Measurements from ENCODE around the gene EMP1.
A peak's percentile ranks its signal among the peaks of the same experiment; 100 is the strongest.

Gene EMP1

DNA sequence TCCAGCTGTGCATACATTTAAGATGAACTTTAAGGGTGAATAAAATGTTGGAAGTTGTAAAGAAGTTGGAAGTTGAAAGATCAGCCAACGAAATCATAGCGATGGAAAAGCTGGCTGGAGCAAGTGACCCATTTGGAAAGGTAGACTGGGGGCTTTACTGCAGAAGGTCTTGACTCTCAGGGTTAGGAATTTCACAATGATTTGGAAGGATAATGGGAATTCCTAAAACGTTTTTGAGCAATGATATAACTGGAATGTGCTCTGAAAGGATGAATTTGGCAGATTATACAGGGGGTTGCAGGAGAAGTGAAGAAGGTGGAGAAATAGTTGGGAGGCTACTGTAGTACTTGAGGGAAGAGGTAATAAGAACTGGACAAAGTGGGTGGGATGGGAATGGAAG, 27.4 kb downstream of the EMP1 start:
- no peak for DNase-seq

DNA sequence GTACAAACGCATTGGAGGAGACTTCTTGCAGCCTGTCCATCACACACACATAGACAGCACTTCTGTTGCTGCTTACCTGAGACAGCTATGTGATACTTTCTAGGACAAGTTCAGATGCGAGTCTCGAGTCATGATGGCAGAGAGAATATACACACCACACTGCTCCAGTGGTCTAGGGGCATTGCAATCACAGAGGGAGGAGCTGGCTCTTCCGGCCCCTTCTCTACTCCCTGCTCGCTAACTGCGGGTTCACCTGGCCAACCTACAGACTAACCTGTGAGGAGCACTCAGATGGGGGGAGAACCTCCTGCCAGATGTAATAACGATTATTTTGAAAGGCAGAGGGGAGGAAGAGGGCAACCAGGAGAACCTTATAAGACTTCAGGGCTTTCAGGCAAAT, 30.7 kb downstream of the EMP1 start:
- DNase-seq: no peak

DNA sequence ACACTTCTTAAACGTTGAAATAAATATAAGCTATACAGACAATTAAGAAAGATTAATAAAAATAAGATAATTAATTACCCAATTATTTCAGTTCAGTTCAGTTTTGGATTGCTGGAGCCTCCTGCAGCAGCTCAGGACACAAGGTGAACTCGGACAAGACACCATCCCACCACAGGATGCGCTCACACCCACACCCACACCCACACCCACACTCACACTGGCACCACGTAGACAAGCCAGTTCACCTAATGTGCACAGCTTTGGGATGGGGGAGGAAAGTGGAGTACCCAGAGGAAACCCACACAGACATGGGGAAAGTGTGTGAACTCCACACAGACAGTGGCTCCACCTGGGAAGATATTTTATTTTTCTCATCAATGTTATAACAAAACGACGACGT, 32.1 kb downstream of the EMP1 start:
- DNase-seq: no peak

DNA sequence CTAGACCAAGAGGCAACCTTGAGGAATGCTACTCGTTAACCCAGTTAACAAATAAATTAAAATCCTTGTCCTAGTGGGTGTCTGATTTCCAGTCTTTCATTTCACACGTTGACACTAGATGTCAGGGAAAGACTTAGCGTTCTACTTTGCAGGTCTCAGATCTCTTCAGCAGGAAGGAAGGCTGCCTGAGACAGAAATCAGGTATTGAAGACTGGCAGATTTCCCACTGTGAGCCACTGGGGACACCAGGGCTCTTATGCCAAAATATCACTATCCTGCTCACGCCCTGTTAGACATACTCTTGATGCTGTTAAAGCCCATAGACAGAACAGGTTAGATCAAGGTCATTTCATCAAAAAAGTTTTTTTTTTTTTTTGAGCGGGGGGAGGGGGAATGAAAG, 33.0 kb downstream of the EMP1 start:
- DNase-seq: no peak

- DNase-seq: no peak
Observed at GRCh38 chr12:13230500-13230899, 34.0 kb downstream of the EMP1 start.

- peak in 1 of 5 experiments; percentile 29 for DNase-seq
Observed at GRCh38 chr12:13233830-13234641, 37.5 kb downstream of the EMP1 start.

DNA sequence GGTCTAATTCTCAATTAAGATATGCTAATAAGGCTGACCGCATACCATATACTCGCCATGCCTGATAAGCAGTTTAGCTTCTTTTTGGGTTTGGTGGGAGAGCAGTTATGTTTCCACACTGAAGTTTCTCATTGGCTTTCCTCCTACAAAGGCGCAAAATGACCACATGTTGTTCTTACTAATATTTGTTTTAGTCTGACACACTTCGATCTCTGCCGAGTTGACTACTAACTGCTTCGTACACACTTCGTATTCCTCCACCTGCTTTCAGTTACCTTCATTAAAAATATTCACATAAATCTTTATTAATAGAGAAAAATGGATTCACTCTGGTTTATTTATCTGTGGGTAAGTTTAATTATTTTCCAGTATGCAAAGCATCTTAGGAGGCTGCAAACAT, 41.7 kb downstream of the EMP1 start:
- no peak for DNase-seq

DNA sequence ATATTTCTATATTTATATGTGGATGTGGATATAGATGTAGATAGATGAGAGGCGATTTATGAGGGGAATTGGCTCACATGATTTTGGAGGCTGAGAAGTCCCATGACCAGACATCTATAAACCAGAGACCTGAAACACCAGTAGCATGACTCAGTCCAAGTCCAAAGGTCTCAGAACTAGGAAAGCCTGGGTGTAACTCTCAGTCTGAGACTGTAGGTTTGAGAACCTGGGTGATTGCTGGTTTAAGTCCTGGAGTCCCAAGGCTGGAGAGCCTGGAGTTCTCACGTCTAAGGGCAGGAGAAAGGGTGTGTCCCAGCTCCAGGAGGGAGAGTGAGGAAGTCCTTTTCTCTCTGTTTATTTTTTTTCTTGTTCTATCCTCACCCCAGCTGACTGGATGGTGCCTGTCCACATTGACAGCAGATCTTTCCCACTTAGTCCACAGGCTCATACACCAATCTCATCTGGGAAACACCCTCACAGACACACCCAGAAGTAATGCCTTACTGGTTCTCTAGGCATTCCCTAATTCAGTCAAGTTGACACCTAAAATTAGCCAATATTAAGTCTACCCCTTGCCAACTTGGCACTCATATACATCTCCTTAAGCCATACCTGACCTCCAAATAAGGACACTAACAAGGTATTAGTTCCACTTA, 45.4 kb downstream of the EMP1 start:
- no peak for DNase-seq

DNA sequence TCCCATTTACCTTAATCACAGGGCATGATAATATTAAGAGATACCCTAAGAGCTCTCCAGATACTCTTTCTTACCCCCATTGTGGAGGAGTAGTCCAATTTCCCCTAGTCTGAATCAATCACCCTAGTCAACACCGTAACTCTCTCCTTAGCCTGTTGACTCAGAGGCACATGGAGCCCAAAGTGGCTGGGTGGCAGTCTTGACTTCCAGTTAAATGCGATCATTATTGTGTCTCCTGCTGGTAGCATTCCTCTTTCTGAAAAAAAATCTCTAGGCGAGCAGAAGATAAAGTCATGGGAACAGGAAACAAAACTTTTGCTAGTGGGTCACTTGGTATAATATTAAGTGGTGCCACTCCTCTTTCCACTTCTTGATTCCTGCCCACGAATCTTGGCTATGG, 46.4 kb downstream of the EMP1 start:
- no peak for DNase-seq

DNA sequence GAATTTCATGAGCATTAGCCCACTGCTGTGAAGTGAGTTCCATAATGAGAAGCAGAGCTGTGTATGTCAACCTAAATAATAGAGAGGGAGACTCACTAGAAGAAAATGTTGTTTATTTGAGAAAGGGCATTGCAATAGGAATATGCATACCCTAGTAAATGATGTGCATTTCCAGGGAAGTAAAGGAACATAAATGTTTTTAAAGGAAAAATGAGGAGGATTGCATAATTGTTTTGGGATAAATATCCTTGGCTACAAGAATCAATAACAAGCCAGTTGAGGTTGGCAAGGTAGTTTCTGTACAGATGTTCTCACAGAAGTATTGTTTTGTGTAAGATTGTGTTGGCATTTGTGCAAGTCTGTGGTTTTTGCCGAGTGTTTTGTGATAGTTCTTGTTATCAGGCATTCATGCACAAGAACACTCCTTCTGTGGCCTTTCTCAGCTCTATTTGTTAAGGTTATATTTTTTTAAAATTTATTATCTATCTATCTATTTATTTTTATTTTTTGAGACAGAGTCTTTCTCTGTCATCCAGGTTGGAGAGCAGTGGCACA, 47.1 kb downstream of the EMP1 start:
- no peak for DNase-seq

DNA sequence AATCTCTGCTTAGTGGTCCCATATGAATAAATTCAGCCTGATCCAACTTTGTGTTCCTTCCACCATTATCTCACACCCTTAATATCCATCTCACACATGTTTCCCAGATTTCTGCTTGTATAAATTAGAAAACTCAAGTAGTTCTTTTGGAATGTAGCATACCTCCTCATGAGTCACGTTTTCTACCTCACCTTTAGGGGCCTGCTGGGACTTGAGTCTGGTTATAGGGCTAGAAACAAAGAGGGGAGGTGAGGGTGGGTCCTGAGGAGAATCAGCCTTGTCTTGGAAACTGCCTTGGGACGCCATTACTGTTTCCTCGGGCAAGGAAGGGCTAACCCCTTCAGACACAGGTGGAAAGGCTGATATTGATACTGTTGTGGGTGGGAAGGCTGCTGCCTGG, 51.1 kb downstream of the EMP1 start:
- no peak for DNase-seq

- no peak for DNase-seq
Observed at GRCh38 chr12:13248964-13249363, 52.4 kb downstream of the EMP1 start.

- DNase-seq: no peak
Observed at GRCh38 chr12:13250416-13250815, 53.9 kb downstream of the EMP1 start.

DNA sequence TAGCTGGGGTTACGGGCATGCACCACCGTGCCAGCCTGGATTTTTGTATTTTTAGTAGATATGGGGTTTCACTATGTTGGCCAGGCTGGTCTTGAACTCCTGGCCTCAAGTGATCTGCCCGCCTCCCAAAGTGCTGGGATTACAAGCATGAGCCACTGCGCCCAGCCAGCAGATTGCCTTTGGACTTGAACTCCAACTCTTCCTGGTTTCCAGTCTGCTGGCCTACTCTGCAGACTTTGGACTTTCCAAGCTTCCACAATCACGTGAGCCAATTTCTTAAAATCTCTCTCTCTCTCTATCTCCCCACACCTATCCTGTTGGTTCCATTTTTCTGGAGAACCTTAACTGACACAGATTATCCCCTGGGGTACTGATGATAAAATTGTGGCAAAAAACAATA, 55.0 kb downstream of the EMP1 start:
- no peak for DNase-seq

GRCh38 chr12:13252024-13252423, 55.5 kb downstream of the EMP1 start:
- DNase-seq: no peak

- DNase-seq: no peak
Observed at GRCh38 chr12:13252616-13253015, 56.1 kb downstream of the EMP1 start.

DNA sequence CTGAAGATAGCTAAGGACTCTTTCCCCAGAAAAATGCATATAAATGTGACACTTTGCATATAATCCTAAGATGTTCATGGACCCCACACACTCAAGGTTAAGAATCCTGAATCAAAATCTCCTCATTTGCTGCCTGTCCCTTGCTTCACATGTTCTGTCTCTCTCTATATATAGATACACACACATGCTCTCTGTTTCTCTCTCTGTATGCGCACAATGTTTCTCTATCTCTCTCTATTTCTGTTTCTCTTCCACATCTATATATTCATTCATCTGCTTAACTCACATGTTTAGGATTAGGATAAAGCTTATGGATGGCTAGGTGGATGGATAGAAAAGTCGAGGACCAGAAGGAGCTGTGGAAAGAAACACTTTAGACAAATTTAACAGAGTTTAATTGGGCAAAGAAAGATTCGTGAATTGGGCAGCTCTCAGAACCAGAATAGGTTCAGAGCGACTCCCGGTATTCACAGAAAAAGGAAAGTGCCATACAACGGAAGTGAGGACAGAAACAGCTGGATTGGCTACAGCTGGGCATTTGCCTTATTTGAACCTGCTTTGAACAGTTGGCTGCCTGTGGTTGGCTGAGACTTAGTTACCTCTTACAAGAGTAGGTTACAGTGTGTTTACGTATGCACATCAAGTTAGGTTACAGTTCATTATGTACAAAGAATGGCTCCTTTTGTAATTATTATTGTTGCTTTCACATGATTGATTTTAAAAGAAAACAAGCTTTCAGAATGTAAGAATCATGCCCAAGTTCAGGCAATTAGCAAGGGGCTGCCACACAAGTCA, 57.6 kb downstream of the EMP1 start:
- no peak for DNase-seq

- DNase-seq: peak; percentile 25 to 71 (median 58)
Observed at GRCh38 chr12:13255792-13256691, 59.5 kb downstream of the EMP1 start.

- no peak for DNase-seq
Observed at GRCh38 chr12:13256692-13257045, 60.1 kb downstream of the EMP1 start.

- no peak for DNase-seq
Observed at GRCh38 chr12:13257356-13257875, 60.9 kb downstream of the EMP1 start.

DNA sequence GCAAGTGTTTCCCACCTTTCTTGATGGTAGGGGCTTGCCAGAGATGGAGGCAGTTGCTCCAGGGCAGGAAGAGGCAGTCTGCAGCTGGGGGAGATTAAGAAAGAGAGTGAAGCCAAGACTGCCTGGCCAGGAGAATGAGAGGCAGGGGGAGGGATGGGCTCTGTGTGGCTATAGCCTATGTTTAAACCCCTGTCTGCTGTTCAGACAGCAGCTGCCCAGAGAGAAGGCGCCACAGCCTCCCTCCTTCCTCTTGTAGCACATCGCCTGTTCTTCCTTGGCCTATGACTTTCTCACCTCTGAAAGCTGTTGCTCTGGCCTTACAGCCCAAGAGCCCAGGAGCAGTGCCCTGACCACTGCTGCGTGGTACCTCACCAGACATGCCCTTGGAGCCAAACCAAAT, 61.7 kb downstream of the EMP1 start:
- no peak for DNase-seq

GRCh38 chr12:13258717-13259119, 62.2 kb downstream of the EMP1 start:
- no peak for DNase-seq

Measured in T-helper 2 cell (primary cell).